Thyroid gland (tissue), 4 donors: ENCODE results near the gene SIRPB2.

Experiments
- POLR2A ChIP-seq, 2 donors: fragments of 450-650 bp; IDR thresholded peaks; one replicate each; pipeline ENCODE4 v1.6.1; 2017; ENCODE audit warnings: antibody characterized with exemption in 2 of 2, mild to moderate bottlenecking in 2 of 2, moderate library complexity in 1 of 2
- TF ChIP-seq, protein P1 (sequence below), 6 experiments: fragments of 200-600 bp in 3 of 6; fragments of 450-650 bp in 3 of 6; sonication (generic) in 3 of 6; IDR thresholded peaks; one replicate each; pipeline ENCODE4 v1.5.1; 2016 to 2019; ENCODE audit warnings: antibody characterized with exemption in 6 of 6, mild to moderate bottlenecking in 2 of 6, inconsistent platforms in 1 of 6, moderate library complexity in 1 of 6

DNA sequence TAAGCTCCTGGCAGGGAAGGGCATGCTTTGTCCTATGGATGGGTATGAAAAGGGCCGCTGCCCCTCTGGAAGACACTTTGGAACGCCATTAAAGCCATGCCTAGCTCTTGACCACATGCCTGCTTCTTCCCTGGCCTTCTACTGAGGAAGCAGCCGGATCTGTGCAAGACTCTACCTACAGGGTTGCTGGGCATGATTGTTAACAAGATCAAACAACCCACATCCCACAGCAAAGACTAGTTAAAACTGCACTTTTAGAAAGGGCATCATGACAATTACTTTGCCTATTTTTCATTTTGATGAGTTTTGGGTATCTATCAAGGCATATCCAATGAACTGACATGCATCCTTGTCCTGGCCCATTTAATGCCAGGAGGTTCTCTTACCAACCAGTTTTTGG, 50.1 kb downstream of the SIRPB2 start:
- TF ChIP-seq, protein P1, sequence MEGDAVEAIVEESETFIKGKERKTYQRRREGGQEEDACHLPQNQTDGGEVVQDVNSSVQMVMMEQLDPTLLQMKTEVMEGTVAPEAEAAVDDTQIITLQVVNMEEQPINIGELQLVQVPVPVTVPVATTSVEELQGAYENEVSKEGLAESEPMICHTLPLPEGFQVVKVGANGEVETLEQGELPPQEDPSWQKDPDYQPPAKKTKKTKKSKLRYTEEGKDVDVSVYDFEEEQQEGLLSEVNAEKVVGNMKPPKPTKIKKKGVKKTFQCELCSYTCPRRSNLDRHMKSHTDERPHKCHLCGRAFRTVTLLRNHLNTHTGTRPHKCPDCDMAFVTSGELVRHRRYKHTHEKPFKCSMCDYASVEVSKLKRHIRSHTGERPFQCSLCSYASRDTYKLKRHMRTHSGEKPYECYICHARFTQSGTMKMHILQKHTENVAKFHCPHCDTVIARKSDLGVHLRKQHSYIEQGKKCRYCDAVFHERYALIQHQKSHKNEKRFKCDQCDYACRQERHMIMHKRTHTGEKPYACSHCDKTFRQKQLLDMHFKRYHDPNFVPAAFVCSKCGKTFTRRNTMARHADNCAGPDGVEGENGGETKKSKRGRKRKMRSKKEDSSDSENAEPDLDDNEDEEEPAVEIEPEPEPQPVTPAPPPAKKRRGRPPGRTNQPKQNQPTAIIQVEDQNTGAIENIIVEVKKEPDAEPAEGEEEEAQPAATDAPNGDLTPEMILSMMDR (IDR thresholded peaks at IDR 0.05): no peak
- TF ChIP-seq POLR2A (IDR thresholded peaks at IDR 0.05): no peak
